A204.1 (cell line): Measurements from ENCODE around the gene GMFB.

Experiments
- FAIRE-seq: peaks from 2 replicates; lab custom pipeline; 2012; peaks lifted over from hg19 to GRCh38; lab: Jason Lieb, UNC

Gene GMFB

DNA sequence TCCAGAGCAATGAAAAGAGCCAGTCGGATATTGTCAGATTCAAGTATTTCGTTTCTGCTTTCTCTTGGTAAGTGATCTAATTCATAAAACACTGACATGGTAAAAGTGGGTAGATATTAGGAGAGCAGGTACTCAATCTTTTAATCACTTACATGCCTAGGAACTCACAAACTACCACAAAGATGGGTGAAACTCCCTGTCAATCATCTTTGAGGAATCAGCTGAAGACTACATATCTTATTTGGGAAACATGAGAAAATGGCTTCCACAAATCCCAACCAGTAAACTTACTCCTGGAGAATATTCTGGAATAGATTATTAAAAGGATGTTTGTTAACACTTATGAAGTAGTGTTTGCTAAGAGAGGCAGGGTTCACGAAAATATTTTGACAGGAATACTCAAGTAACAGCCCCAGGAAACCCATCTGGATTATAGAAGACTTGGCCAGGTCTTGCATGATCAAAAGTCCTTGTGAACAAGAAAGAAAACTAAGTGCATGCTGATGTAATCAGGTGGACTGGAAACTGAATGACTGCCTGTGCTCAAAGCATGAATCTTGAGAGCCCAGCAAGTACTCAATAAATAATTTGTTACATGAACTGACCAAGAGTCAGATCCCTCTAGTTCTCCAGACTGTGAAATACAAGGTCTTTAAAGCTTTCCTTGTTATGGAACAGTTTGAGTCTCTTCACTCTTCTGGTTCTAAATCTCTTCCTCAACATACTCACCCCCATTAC lies 63.1 kb downstream of the GMFB start:
- FAIRE-seq = no peak

DNA sequence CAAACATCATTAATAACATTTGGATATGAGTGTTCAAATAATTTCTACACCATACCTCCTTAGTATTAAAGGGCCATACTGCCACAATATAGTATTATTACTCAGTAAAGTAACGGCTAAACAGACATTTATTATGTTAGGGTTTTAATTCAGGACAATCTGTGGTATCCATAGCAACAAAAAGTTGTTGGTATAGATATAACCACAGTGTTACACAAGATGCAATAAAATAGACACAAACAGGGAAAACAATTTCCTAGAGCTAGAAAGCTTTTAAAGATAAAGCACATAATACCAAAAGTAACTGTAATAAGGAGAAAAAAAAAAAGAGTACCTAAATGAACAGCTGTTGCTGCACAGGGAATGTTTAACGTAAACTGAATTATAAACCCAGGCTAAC lies 63.7 kb downstream of the GMFB start:
- no peak for FAIRE-seq
